Camera-type eye (tissue), 1 donor: ENCODE measurements around the gene PIRT. TPM values are rescaled to one million over a fixed set of nuclear protein-coding genes. Genes with fewer than 3 reads are reported as not detected.

Experiments used
- total RNA-seq: library from RNA; depleted of rRNA; stranded (reverse); fragments of >200 nt; gene quantifications from one replicate; pipeline ENCODE4 v1.2.3, GENCODE V29; 2014

Gene PIRT
- 1.3 TPM for total RNA-seq

GRCh38 chr17:10837921-10838320 is at the start of gene PIRT:
TSS of gene PIRT (minus strand) at chr17:10838087. CDS start at chr17:10825645, 12,442 bp downstream.

GRCh38 chr17:10803830-10804475 is 33.9 kb downstream of the PIRT start, which contains the start of gene TMEM238L:
TSS of gene TMEM238L (minus strand) at chr17:10804099. CDS start at chr17:10803963, 136 bp downstream.

Other genes starting within 250 kb of the PIRT start
- 774 TPM for gene MYH3, start 180.8 kb downstream of the PIRT start, total RNA-seq
- 25.6 TPM for gene SCO1, start 140.6 kb downstream of the PIRT start, total RNA-seq
- gene ADPRM, start 140.5 kb downstream of the PIRT start, total RNA-seq, result 31.4 TPM
- 6.9 TPM for gene TMEM220, start 108.1 kb downstream of the PIRT start, total RNA-seq
- gene TMEM238L, start 34.0 kb downstream of the PIRT start, total RNA-seq, result not detected